ENCODE data around the gene ARFIP1.

- TF ChIP-seq ZNF274 (IDR thresholded peaks at IDR 0.05; ENCODE audit: low read depth, low read length) = no peak
- no peak for TF ChIP-seq YY1 (IDR thresholded peaks at IDR 0.05; ENCODE audit: insufficient read depth, insufficient read length)
- TF ChIP-seq SUZ12 (IDR thresholded peaks at IDR 0.05; ENCODE audit: extremely low read depth, insufficient read depth, insufficient read length) = no peak
Observed at GRCh38 chr4:152807294-152807829, 27.6 kb downstream of the ARFIP1 start.
